ENCODE measurements around the gene ACAN. TPM values are rescaled to one million over a fixed set of nuclear protein-coding genes. Genes with fewer than 3 reads are reported as not detected.

The ACAN gene
- polyA plus RNA-seq, 1 of the 3 experiments (the other 2 are of a cell fraction), result not detected

DNA sequence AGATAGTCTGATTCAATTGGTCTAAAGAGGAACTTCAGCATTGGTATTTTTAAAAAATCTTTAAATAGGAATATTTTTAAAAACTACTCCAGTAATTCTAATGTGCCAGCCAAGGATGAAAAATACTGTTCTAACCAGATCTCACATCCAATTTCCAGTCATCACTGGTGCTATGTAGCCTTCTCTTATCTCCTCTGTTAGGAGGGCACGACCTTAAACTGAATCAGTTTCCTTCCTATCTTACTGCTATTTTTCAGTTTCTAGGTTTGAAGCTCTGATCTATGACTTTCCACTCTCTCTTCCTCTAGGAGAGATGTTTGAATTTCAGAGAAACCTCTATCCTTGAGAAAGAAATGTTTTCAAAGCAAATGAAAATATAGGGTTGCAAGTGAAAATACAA lies 60.2 kb downstream of the ACAN start:
- TF ChIP-seq MXI1 (IDR thresholded peaks at IDR 0.05; ENCODE audit: low read depth, low read length) (no peak), GABPA (IDR thresholded peaks at IDR 0.05; ENCODE audit: low read depth) (no peak), FOSL2 (IDR thresholded peaks at IDR 0.05; ENCODE audit: borderline replicate concordance, low read depth) (no peak), RCOR1 (IDR thresholded peaks at IDR 0.05; ENCODE audit: low read length) (no peak), MAX (IDR thresholded peaks at IDR 0.05; ENCODE audit: low read depth) (no peak), POLR2AphosphoS5 (IDR thresholded peaks at IDR 0.05; ENCODE audit: low read depth, low read length) (no peak), GATA2 (CRISPR knock-in tag; IDR thresholded peaks at IDR 0.05) (no peak), NRF1 (IDR thresholded peaks at IDR 0.05; ENCODE audit: low read depth, low read length) (no peak), NFIC (IDR thresholded peaks at IDR 0.05; ENCODE audit: borderline replicate concordance) (no peak), USF1 (IDR thresholded peaks at IDR 0.05; ENCODE audit: borderline replicate concordance, low read depth) (no peak), SIN3A (IDR thresholded peaks at IDR 0.05; ENCODE audit: borderline replicate concordance, low read depth, low read length) (no peak), FOXJ3 (CRISPR knock-in tag; IDR thresholded peaks at IDR 0.05) (no peak), MEF2A (IDR thresholded peaks at IDR 0.05; ENCODE audit: borderline replicate concordance, low read depth) (no peak), EP300 (IDR thresholded peaks at IDR 0.05; ENCODE audit: borderline replicate concordance in 1 of 2, low read depth in 1 of 2, low read length in 1 of 2) (no peak), ELF1 (IDR thresholded peaks at IDR 0.05) (no peak), RAD21 (IDR thresholded peaks at IDR 0.05; ENCODE audit: low read length) (no peak)
- no peaks in the 10 kb centered on the region for H3K9me3 ChIP-seq
- H3K27ac ChIP-seq (ENCODE audit: low read depth in 2 of 2, low read length in 1 of 2), result no peak overlapping the region
- ChIA-PET CTCF (interaction anchor here (2.4 kb wide), 1 partner anchor 16 kb away, joined by 11 read pairs; no protein-coding TSS in a partner anchor), POLR2A (no interaction called here)
- WGBS (ENCODE audit: low lambda C conversion rate), result 17% methylated on average over 1 of the region's 1 CpG
- H2AFZ ChIP-seq (ENCODE audit: low read depth), result no peak overlapping the region
- no peak overlapping the region for H3K9ac ChIP-seq
- H4K20me1 ChIP-seq (ENCODE audit: insufficient read depth), result no peaks in the 10 kb centered on the region
- H3F3A ChIP-seq (replicated peaks; ENCODE audit: insufficient read depth), result no peaks in the 10 kb centered on the region
- H3K79me2 ChIP-seq (ENCODE audit: insufficient read depth), result no peaks in the 10 kb centered on the region
- no peaks in the 10 kb centered on the region for H3K36me3 ChIP-seq (replicated peaks in 1 of 2; ENCODE audit: control insufficient read depth in 1 of 2, insufficient read depth in 2 of 2, low read length in 1 of 2)
- H3K4me2 ChIP-seq, result no peak overlapping the region
- no peaks in the 10 kb centered on the region; the same call in 1 of the 2 replicates for H3K27me3 ChIP-seq (ENCODE audit: insufficient read depth)
- no peaks in the 10 kb centered on the region for H3K9me2 ChIP-seq
- no peak for DNase-seq
- H3K4me3 ChIP-seq (ENCODE audit: low read depth in 2 of 2, low read length in 1 of 2), result no peak overlapping the region
- H3K4me1 ChIP-seq (ENCODE audit: control insufficient read depth in 1 of 2, insufficient read depth in 2 of 2, low read depth in 1 of 2, low read length in 1 of 2), result no peaks in the 10 kb centered on the region; a peak in 1 of 4 replicates

- Histone ChIP-seq H3K4me3 (ENCODE audit: low read depth in 2 of 2, low read length in 1 of 2) (no peak overlapping the region), H3K79me2 (ENCODE audit: insufficient read depth) (no peaks in the 10 kb centered on the region), H3K9me3 (no peaks in the 10 kb centered on the region), H3F3A (replicated peaks; ENCODE audit: insufficient read depth) (no peaks in the 10 kb centered on the region), H4K20me1 (ENCODE audit: insufficient read depth) (no peaks in the 10 kb centered on the region), H3K4me2 (no peak overlapping the region), H3K9ac (no peak overlapping the region), H3K27me3 (ENCODE audit: insufficient read depth) (no peaks in the 10 kb centered on the region; the same call in 1 of the 2 replicates), H3K27ac (ENCODE audit: low read depth in 2 of 2, low read length in 1 of 2) (no peak overlapping the region), H3K9me2 (no peaks in the 10 kb centered on the region), H2AFZ (ENCODE audit: low read depth) (no peak overlapping the region), H3K36me3 (replicated peaks in 1 of 2; ENCODE audit: control insufficient read depth in 1 of 2, insufficient read depth in 2 of 2, low read length in 1 of 2) (no peaks in the 10 kb centered on the region), H3K4me1 (ENCODE audit: control insufficient read depth in 1 of 2, insufficient read depth in 2 of 2, low read depth in 1 of 2, low read length in 1 of 2) (no peaks in the 10 kb centered on the region)
- 26% methylated on average over 4 of the region's 4 CpGs for whole genome bisulfite sequencing (ENCODE audit: low lambda C conversion rate)
- ChIA-PET POLR2A (no interaction called here), CTCF (interaction anchor here (1.0 kb wide), 1 partner anchor 40 kb away, joined by 3 read pairs; no protein-coding TSS in a partner anchor)
- no peak for DNase-seq
- TF ChIP-seq POLR2AphosphoS5 (IDR thresholded peaks at IDR 0.05; ENCODE audit: low read depth, low read length), result no peak
- no peak for TF ChIP-seq SIN3A (IDR thresholded peaks at IDR 0.05; ENCODE audit: borderline replicate concordance, low read depth, low read length)
- TF ChIP-seq EP300 (IDR thresholded peaks at IDR 0.05; ENCODE audit: borderline replicate concordance in 1 of 2, low read depth in 1 of 2, low read length in 1 of 2), result no peak
- TF ChIP-seq FOSL2 (IDR thresholded peaks at IDR 0.05; ENCODE audit: borderline replicate concordance, low read depth), result no peak
- no peak for TF ChIP-seq JUND (IDR thresholded peaks at IDR 0.05)
- no peak for TF ChIP-seq ZBTB33 (IDR thresholded peaks at IDR 0.05; ENCODE audit: borderline replicate concordance, low read depth)
- TF ChIP-seq MXI1 (IDR thresholded peaks at IDR 0.05; ENCODE audit: low read depth, low read length), result no peak
- TF ChIP-seq MEF2A (IDR thresholded peaks at IDR 0.05; ENCODE audit: borderline replicate concordance, low read depth), result no peak
- TF ChIP-seq, protein P1, sequence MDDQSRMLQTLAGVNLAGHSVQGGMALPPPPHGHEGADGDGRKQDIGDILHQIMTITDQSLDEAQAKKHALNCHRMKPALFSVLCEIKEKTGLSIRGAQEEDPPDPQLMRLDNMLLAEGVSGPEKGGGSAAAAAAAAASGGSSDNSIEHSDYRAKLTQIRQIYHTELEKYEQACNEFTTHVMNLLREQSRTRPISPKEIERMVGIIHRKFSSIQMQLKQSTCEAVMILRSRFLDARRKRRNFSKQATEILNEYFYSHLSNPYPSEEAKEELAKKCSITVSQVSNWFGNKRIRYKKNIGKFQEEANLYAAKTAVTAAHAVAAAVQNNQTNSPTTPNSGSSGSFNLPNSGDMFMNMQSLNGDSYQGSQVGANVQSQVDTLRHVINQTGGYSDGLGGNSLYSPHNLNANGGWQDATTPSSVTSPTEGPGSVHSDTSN (IDR thresholded peaks at IDR 0.05), result no peak
- TF ChIP-seq, protein P2, sequence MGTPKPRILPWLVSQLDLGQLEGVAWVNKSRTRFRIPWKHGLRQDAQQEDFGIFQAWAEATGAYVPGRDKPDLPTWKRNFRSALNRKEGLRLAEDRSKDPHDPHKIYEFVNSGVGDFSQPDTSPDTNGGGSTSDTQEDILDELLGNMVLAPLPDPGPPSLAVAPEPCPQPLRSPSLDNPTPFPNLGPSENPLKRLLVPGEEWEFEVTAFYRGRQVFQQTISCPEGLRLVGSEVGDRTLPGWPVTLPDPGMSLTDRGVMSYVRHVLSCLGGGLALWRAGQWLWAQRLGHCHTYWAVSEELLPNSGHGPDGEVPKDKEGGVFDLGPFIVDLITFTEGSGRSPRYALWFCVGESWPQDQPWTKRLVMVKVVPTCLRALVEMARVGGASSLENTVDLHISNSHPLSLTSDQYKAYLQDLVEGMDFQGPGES (IDR thresholded peaks at IDR 0.05; ENCODE audit: low read depth, low read length), result no peak
These were observed 61.7 kb downstream of the ACAN start for GRCh38 chr15:88864861-88865497.

All from SK-N-SH (cell line).